Measurements from ENCODE around the gene C3orf70.

- no peak for TF ChIP-seq CTCF (IDR thresholded peaks at IDR 0.05)
- TF ChIP-seq POLR2A (IDR thresholded peaks at IDR 0.05): no peak
Measured at GRCh38 chr3:185052631-185053030, 100.2 kb downstream of the C3orf70 start.

All from heart left ventricle (tissue), 13 donors.